HG03196 (cell line): Measurements from ENCODE around the gene ATXN1L.
A peak's percentile ranks its signal among the peaks of the same experiment; 100 is the strongest.
"Not testable (repeated sequence)": the region's sequence is repeated elsewhere in the genome, so short reads cannot be mapped to it uniquely, and the experiment has no call there.

Experiments used
- ATAC-seq: cut with Tn5 transposase; IDR thresholded peaks from one replicate; pipeline ENCODE4 v1.9.1; 2021; ENCODE audit not compliant: unreplicated experiment

The ATXN1L gene

GRCh38 chr16:71845639-71846430 lies at the start of gene ATXN1L:
TSS of gene ATXN1L (plus strand) at chr16:71845976. CDS start at chr16:71849741, 3,765 bp downstream.
- peak; percentile 72 for ATAC-seq

- no peak for ATAC-seq
Measured at GRCh38 chr16:71796501-71797097, 49.2 kb upstream of the ATXN1L start.

GRCh38 chr16:71803305-71803690 lies 42.5 kb upstream of the ATXN1L start:
- ATAC-seq = no peak

GRCh38 chr16:71807905-71808592 lies 37.7 kb upstream of the ATXN1L start:
- peak; percentile 33 for ATAC-seq

- peak; percentile 72 for ATAC-seq
Measured at GRCh38 chr16:71808593-71809459, 37.0 kb upstream of the ATXN1L start, which contains the start of gene AP1G1. TSS of gene AP1G1 (minus strand) at chr16:71808834. CDS start at chr16:71789479, 19,355 bp downstream.

- ATAC-seq = not testable (repeated sequence)
Measured at GRCh38 chr16:71810155-71810530, 35.6 kb upstream of the ATXN1L start.

GRCh38 chr16:71811261-71811803 lies 34.4 kb upstream of the ATXN1L start:
- no peak for ATAC-seq

- ATAC-seq = not testable (repeated sequence)
Measured at GRCh38 chr16:71817155-71817500, 28.6 kb upstream of the ATXN1L start.

- ATAC-seq = no peak
Measured at GRCh38 chr16:71826533-71827017, 19.2 kb upstream of the ATXN1L start.

- no peak for ATAC-seq
Measured at GRCh38 chr16:71830359-71830758, 15.4 kb upstream of the ATXN1L start.

- not testable (repeated sequence) for ATAC-seq
Measured at GRCh38 chr16:71831698-71832097, 14.1 kb upstream of the ATXN1L start.

- ATAC-seq = not testable (repeated sequence)
Measured at GRCh38 chr16:71832112-71832511, 13.7 kb upstream of the ATXN1L start.

- ATAC-seq = no peak
Measured at GRCh38 chr16:71834291-71834690, 11.5 kb upstream of the ATXN1L start.

- no peak for ATAC-seq
Measured at GRCh38 chr16:71837150-71837549, 8.6 kb upstream of the ATXN1L start.

- ATAC-seq = no peak
Measured at GRCh38 chr16:71840052-71840451, 5.7 kb upstream of the ATXN1L start.

- no peak for ATAC-seq
Measured at GRCh38 chr16:71843572-71843971, 2.2 kb upstream of the ATXN1L start.

- no peak for ATAC-seq
Measured at GRCh38 chr16:71846431-71846830, 655 bp downstream of the ATXN1L start.

GRCh38 chr16:71847096-71847495 lies 1.3 kb downstream of the ATXN1L start:
- ATAC-seq = no peak

GRCh38 chr16:71848622-71849021 lies 2.8 kb downstream of the ATXN1L start:
- ATAC-seq = no peak

- no peak for ATAC-seq
Measured at GRCh38 chr16:71851746-71852145, 6.0 kb downstream of the ATXN1L start.

GRCh38 chr16:71852158-71852557 lies 6.4 kb downstream of the ATXN1L start:
- ATAC-seq = no peak
